ENCODE data around the gene KLHL13.

GRCh38 chrX:117996408-117996807 lies 120.2 kb downstream of the KLHL13 start:
- TF ChIP-seq CTCF (IDR thresholded peaks at IDR 0.05) (no peak), POLR2A (IDR thresholded peaks at IDR 0.05) (no peak)
